ENCODE results near the gene SUGCT.
"Not testable (repeated sequence)": the region's sequence is repeated elsewhere in the genome, so short reads cannot be mapped to it uniquely, and the experiment has no call there.

The SUGCT gene

DNA sequence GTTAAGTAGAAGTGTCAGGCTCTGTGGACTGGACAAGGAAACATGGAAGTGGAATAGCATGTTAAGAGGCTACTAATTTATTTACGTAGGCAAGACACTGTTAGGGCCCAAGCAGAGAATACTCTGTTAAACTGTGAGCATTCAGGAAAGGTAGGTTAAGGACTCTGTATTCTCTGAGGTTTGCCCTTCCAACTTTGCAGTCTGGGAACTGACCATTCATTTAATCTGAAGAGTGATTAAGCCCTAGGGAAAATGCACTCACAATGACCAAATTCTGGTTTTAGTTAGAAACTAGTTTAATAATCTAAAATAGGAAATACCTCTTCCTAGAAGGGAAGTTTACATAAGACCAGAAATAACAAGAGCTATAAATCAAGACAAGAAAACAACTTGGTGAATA, 266.6 kb downstream of the SUGCT start:
- no peak overlapping the region for H3K4me3 ChIP-seq (ENCODE audit: low read depth, low read length)
- no peak overlapping the region for H3K27ac ChIP-seq (ENCODE audit: low read depth, low read length)
- H3K4me1 ChIP-seq (ENCODE audit: control insufficient read depth, insufficient read depth, low read length), result no peaks in the 10 kb centered on the region
- H3K27me3 ChIP-seq (ENCODE audit: control insufficient read depth, insufficient read depth, low read length), result no peaks in the 10 kb centered on the region
- no peaks in the 10 kb centered on the region for H3K36me3 ChIP-seq (ENCODE audit: control insufficient read depth, insufficient read depth, low read length)
- H3K9ac ChIP-seq (ENCODE audit: low read length), result no peak overlapping the region
- no peaks in the 10 kb centered on the region for H3K9me3 ChIP-seq (ENCODE audit: control insufficient read depth, insufficient read depth, low read depth, low read length)

GRCh38 chr7:40402661-40403060, 267.9 kb downstream of the SUGCT start:
- H3K4me1 ChIP-seq (ENCODE audit: control insufficient read depth, insufficient read depth, low read length), result no peaks in the 10 kb centered on the region
- H3K4me3 ChIP-seq (ENCODE audit: low read depth, low read length), result no peak overlapping the region
- H3K9me3 ChIP-seq (ENCODE audit: control insufficient read depth, insufficient read depth, low read depth, low read length), result no peaks in the 10 kb centered on the region
- no peaks in the 10 kb centered on the region for H3K36me3 ChIP-seq (ENCODE audit: control insufficient read depth, insufficient read depth, low read length)
- no peak overlapping the region for H3K27ac ChIP-seq (ENCODE audit: low read depth, low read length)
- H3K9ac ChIP-seq (ENCODE audit: low read length), result no peak overlapping the region
- H3K27me3 ChIP-seq (ENCODE audit: control insufficient read depth, insufficient read depth, low read length), result no peaks in the 10 kb centered on the region

DNA sequence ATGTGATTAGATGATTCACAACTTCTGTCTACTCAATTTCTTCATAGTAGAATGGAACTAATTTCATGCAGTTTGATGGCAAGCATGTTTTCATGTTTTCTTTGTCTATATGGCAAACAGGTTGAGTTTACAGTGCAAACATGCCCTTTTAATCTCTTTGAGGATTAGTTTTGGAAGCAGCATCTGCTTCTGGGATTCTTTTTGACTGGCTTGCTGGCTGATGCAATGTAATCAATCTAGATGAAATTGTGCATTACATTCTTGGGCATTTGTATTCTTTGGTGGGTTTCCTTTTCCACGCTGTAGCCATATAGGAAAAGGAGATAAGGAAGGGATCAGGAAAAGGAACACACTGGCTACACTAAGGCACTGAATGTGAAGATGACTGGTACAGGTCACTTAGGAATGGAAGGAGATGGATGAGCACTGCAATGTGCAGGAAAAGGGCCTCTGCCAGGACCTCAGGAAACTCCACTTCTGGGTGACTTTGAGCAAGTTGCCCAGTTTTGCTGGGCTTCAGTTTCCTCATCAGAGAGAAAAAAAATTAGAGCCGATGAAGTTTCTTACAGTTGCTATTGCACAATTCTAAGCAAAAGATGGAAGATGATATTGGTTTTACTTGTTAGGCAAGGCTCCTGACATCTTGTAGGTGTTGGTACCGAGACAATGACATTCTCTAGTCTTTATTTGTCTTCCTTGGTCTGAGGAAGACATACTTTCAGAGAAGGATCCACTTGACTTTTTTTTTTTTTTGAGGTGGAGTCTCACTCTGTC, 269.1 kb downstream of the SUGCT start:
- no peaks in the 10 kb centered on the region for H3K27me3 ChIP-seq (ENCODE audit: control insufficient read depth, insufficient read depth, low read length)

DNA sequence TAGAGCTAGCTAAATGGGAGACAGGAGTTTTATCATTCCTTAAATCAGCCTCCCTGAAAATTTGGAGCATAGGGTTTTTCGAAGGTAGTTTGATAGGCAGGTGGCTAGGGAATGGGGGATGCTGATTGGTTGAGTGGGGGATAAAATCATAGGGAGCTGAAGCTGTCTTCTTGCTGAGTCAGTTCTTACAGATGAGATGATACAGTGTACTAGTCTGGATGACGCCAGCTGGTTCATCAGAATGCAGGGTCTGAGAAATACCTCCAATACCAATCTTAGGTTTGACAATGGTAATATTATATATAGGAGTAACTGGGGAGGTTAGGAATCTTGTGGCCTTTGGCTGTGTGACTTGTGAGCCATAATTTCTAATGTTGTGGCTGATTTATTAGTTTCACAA, 271.2 kb downstream of the SUGCT start:
- H3K4me1 ChIP-seq (ENCODE audit: control insufficient read depth, insufficient read depth, low read length), result no peaks in the 10 kb centered on the region
- H3K36me3 ChIP-seq (ENCODE audit: control insufficient read depth, insufficient read depth, low read length), result no peaks in the 10 kb centered on the region
- H3K9ac ChIP-seq (ENCODE audit: low read length), result no peak overlapping the region
- no peaks in the 10 kb centered on the region for H3K27me3 ChIP-seq (ENCODE audit: control insufficient read depth, insufficient read depth, low read length)
- H3K9me3 ChIP-seq (ENCODE audit: control insufficient read depth, insufficient read depth, low read depth, low read length), result no peaks in the 10 kb centered on the region
- H3K4me3 ChIP-seq (ENCODE audit: low read depth, low read length), result no peak overlapping the region
- no peak overlapping the region for H3K27ac ChIP-seq (ENCODE audit: low read depth, low read length)

More for the DNA sequence above, 269.1 kb downstream of the SUGCT start:
- H3K9ac ChIP-seq (ENCODE audit: low read length), result no peak overlapping the region
- H3K4me3 ChIP-seq (ENCODE audit: low read depth, low read length), result no peak overlapping the region
- no peaks in the 10 kb centered on the region for H3K9me3 ChIP-seq (ENCODE audit: control insufficient read depth, insufficient read depth, low read depth, low read length)
- H3K4me1 ChIP-seq (ENCODE audit: control insufficient read depth, insufficient read depth, low read length), result no peaks in the 10 kb centered on the region
- H3K36me3 ChIP-seq (ENCODE audit: control insufficient read depth, insufficient read depth, low read length), result no peaks in the 10 kb centered on the region
- H3K27ac ChIP-seq (ENCODE audit: low read depth, low read length), result no peak overlapping the region

DNA sequence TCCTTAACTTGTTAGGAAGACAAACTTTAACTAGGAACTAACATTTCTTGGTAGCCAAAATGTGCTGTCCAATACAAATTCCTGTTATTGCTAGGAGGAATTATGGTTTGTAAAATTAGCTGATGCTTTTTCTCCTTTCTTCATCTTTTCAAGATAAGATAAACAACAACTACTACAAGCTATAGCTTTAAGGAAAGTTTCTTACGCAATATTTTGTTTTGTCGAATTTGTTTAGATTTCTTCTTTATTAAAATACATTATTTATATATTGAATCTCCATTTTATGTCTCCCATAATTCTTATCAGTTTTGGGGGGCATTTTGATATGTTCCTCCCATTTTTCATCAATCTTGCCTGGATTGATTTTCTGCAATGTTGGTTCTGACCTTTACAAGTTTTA, 277.5 kb downstream of the SUGCT start:
- Histone ChIP-seq H3K9ac (ENCODE audit: low read length) (no peak overlapping the region), H3K9me3 (ENCODE audit: control insufficient read depth, insufficient read depth, low read depth, low read length) (no peaks in the 10 kb centered on the region), H3K4me3 (ENCODE audit: low read depth, low read length) (no peak overlapping the region), H3K4me1 (ENCODE audit: control insufficient read depth, insufficient read depth, low read length) (no peaks in the 10 kb centered on the region), H3K36me3 (ENCODE audit: control insufficient read depth, insufficient read depth, low read length) (no peaks in the 10 kb centered on the region), H3K27me3 (ENCODE audit: control insufficient read depth, insufficient read depth, low read length) (no peaks in the 10 kb centered on the region), H3K27ac (ENCODE audit: low read depth, low read length) (no peak overlapping the region)

GRCh38 chr7:40414704-40415103, 279.9 kb downstream of the SUGCT start:
- H3K4me3 ChIP-seq (ENCODE audit: low read depth, low read length); H3K36me3 ChIP-seq (ENCODE audit: control insufficient read depth, insufficient read depth, low read length); H3K9ac ChIP-seq (ENCODE audit: low read length); H3K27ac ChIP-seq (ENCODE audit: low read depth, low read length); H3K27me3 ChIP-seq (ENCODE audit: control insufficient read depth, insufficient read depth, low read length); H3K9me3 ChIP-seq (ENCODE audit: control insufficient read depth, insufficient read depth, low read depth, low read length); H3K4me1 ChIP-seq (ENCODE audit: control insufficient read depth, insufficient read depth, low read length): not testable (repeated sequence)

- Histone ChIP-seq H3K27ac (ENCODE audit: low read depth, low read length) (no peak overlapping the region), H3K27me3 (ENCODE audit: control insufficient read depth, insufficient read depth, low read length) (no peaks in the 10 kb centered on the region), H3K4me3 (ENCODE audit: low read depth, low read length) (no peak overlapping the region), H3K9ac (ENCODE audit: low read length) (no peak overlapping the region), H3K4me1 (ENCODE audit: control insufficient read depth, insufficient read depth, low read length) (peaks cover 8% of the 10 kb centered on the region; the same call in 1 of the 2 replicates), H3K9me3 (ENCODE audit: control insufficient read depth, insufficient read depth, low read depth, low read length) (no peaks in the 10 kb centered on the region), H3K36me3 (ENCODE audit: control insufficient read depth, insufficient read depth, low read length) (no peaks in the 10 kb centered on the region)
These were observed 283.6 kb downstream of the SUGCT start for GRCh38 chr7:40418448-40418847.

- no peak overlapping the region for H3K9ac ChIP-seq (ENCODE audit: low read length)
- no peaks in the 10 kb centered on the region for H3K9me3 ChIP-seq (ENCODE audit: control insufficient read depth, insufficient read depth, low read depth, low read length)
- H3K27ac ChIP-seq (ENCODE audit: low read depth, low read length), result no peak overlapping the region
- H3K4me3 ChIP-seq (ENCODE audit: low read depth, low read length), result no peak overlapping the region
- no peaks in the 10 kb centered on the region for H3K36me3 ChIP-seq (ENCODE audit: control insufficient read depth, insufficient read depth, low read length)
- peaks cover 8% of the 10 kb centered on the region; the same call in 1 of the 2 replicates for H3K4me1 ChIP-seq (ENCODE audit: control insufficient read depth, insufficient read depth, low read length)
- H3K27me3 ChIP-seq (ENCODE audit: control insufficient read depth, insufficient read depth, low read length), result no peaks in the 10 kb centered on the region
These were observed 284.2 kb downstream of the SUGCT start for GRCh38 chr7:40418983-40419382.

DNA sequence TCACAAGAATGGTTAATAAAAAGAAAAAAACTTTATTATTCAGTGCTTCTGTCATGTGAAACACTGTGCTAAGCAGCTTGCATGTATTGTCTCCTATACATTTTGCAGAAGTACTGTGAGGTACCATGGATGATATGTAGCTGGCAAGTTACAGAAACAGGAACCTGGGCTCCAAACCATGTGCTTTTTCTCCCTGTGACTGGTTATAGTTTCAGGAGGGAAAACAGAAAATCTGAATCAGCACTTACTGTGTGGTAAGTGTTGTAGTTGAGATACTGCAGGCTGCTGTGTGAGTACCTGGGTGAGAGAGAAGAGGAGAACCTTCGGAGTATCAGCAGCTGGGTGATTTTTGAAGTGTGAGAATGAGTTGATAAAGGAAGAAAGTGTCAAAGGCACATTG, 285.0 kb downstream of the SUGCT start:
- Histone ChIP-seq H3K9ac (ENCODE audit: low read length) (no peak overlapping the region), H3K4me1 (ENCODE audit: control insufficient read depth, insufficient read depth, low read length) (peaks cover 8% of the 10 kb centered on the region; the same call in 1 of the 2 replicates), H3K27me3 (ENCODE audit: control insufficient read depth, insufficient read depth, low read length) (no peaks in the 10 kb centered on the region), H3K4me3 (ENCODE audit: low read depth, low read length) (no peak overlapping the region), H3K9me3 (ENCODE audit: control insufficient read depth, insufficient read depth, low read depth, low read length) (no peaks in the 10 kb centered on the region), H3K36me3 (ENCODE audit: control insufficient read depth, insufficient read depth, low read length) (no peaks in the 10 kb centered on the region), H3K27ac (ENCODE audit: low read depth, low read length) (no peak overlapping the region)

GRCh38 chr7:40421433-40421832, 286.6 kb downstream of the SUGCT start:
- peaks cover 8% of the 10 kb centered on the region; the same call in 1 of the 2 replicates for H3K4me1 ChIP-seq (ENCODE audit: control insufficient read depth, insufficient read depth, low read length)
- no peaks in the 10 kb centered on the region for H3K36me3 ChIP-seq (ENCODE audit: control insufficient read depth, insufficient read depth, low read length)
- H3K9ac ChIP-seq (ENCODE audit: low read length), result no peak overlapping the region
- H3K27me3 ChIP-seq (ENCODE audit: control insufficient read depth, insufficient read depth, low read length), result no peaks in the 10 kb centered on the region
- H3K4me3 ChIP-seq (ENCODE audit: low read depth, low read length), result no peak overlapping the region
- H3K27ac ChIP-seq (ENCODE audit: low read depth, low read length), result no peak overlapping the region
- H3K9me3 ChIP-seq (ENCODE audit: control insufficient read depth, insufficient read depth, low read depth, low read length), result no peaks in the 10 kb centered on the region

- H3K36me3 ChIP-seq (ENCODE audit: control insufficient read depth, insufficient read depth, low read length), result no peaks in the 10 kb centered on the region
- H3K9ac ChIP-seq (ENCODE audit: low read length), result no peak overlapping the region
- H3K27me3 ChIP-seq (ENCODE audit: control insufficient read depth, insufficient read depth, low read length), result no peaks in the 10 kb centered on the region
- no peaks in the 10 kb centered on the region for H3K9me3 ChIP-seq (ENCODE audit: control insufficient read depth, insufficient read depth, low read depth, low read length)
- H3K27ac ChIP-seq (ENCODE audit: low read depth, low read length), result no peak overlapping the region
- H3K4me3 ChIP-seq (ENCODE audit: low read depth, low read length), result no peak overlapping the region
- H3K4me1 ChIP-seq (ENCODE audit: control insufficient read depth, insufficient read depth, low read length), result peaks cover 8% of the 10 kb centered on the region; the same call in 1 of the 2 replicates
These were observed 290.9 kb downstream of the SUGCT start for GRCh38 chr7:40425696-40426095.

All from HUES6 (cell line).